DMS153 (cell line): ENCODE data around the gene CCDC146.
"Not testable (repeated sequence)": the region's sequence is repeated elsewhere in the genome, so short reads cannot be mapped to it uniquely, and the experiment has no call there.

Experiments used
- DNase-seq: peaks from one replicate; lab custom pipeline; 2025; lab: John Stamatoyannopoulos, UW

Gene CCDC146

GRCh38 chr7:77199013-77199966, 76.9 kb downstream of the CCDC146 start, which contains the start of gene FGL2:
Gene FGL2, minus strand, starts transcription at chr7:77199819. Its CDS starts 26 bp downstream, at chr7:77199793.
- DNase-seq: no peak

- DNase-seq: no peak
Measured at GRCh38 chr7:77200542-77200941, 78.1 kb downstream of the CCDC146 start.

- no peak for DNase-seq
Measured at GRCh38 chr7:77202481-77202976, 80.1 kb downstream of the CCDC146 start.

GRCh38 chr7:77205706-77206105, 83.3 kb downstream of the CCDC146 start:
- DNase-seq: no peak

GRCh38 chr7:77208416-77208815, 86.0 kb downstream of the CCDC146 start:
- no peak for DNase-seq

GRCh38 chr7:77209479-77210139, 87.2 kb downstream of the CCDC146 start:
- no peak for DNase-seq

- no peak for DNase-seq
Measured at GRCh38 chr7:77216181-77216845, 93.9 kb downstream of the CCDC146 start.

- DNase-seq: no peak
Measured at GRCh38 chr7:77217474-77218185, 95.2 kb downstream of the CCDC146 start.

GRCh38 chr7:77219701-77220331, 97.4 kb downstream of the CCDC146 start:
- DNase-seq: not testable (repeated sequence)

GRCh38 chr7:77222065-77222464, 99.7 kb downstream of the CCDC146 start:
- no peak for DNase-seq

GRCh38 chr7:77222819-77223218, 100.4 kb downstream of the CCDC146 start:
- no peak for DNase-seq

- no peak for DNase-seq
Measured at GRCh38 chr7:77223261-77223660, 100.8 kb downstream of the CCDC146 start.

GRCh38 chr7:77226357-77226839, 104.0 kb downstream of the CCDC146 start:
- DNase-seq: no peak

- not testable (repeated sequence) for DNase-seq
Measured at GRCh38 chr7:77228795-77229194, 106.4 kb downstream of the CCDC146 start.

GRCh38 chr7:77232467-77232866, 110.1 kb downstream of the CCDC146 start:
- no peak for DNase-seq

GRCh38 chr7:77235276-77235675, 112.9 kb downstream of the CCDC146 start:
- no peak for DNase-seq

GRCh38 chr7:77238703-77239136, 116.3 kb downstream of the CCDC146 start:
- no peak for DNase-seq

GRCh38 chr7:77239471-77239870, 117.1 kb downstream of the CCDC146 start:
- DNase-seq: no peak

GRCh38 chr7:77242068-77242467, 119.7 kb downstream of the CCDC146 start:
- DNase-seq: no peak

GRCh38 chr7:77242554-77242953, 120.1 kb downstream of the CCDC146 start:
- DNase-seq: no peak
